Endothelial cell (in vitro differentiated cells): ENCODE results near the gene USP49. TPM values are rescaled to one million over a fixed set of nuclear protein-coding genes. Genes with fewer than 3 reads are reported as not detected.

Experiments used
- DNase-seq: peaks from one replicate; pipeline ENCODE4 v3.0.0; 2021; ENCODE audit warnings: low spot score
- H3K27ac Mint-ChIP-seq: one replicate; pipeline ENCODE4 v1.8.0; 2021; ENCODE audit warnings: mixed read lengths, inconsistent platforms; ENCODE audit not compliant: unreplicated experiment
- H3K27me3 Mint-ChIP-seq: one replicate; pipeline ENCODE4 v1.8.0; 2021; ENCODE audit warnings: mild to moderate bottlenecking, moderate library complexity, mixed read lengths, inconsistent platforms; ENCODE audit not compliant: unreplicated experiment
- H3K36me3 Mint-ChIP-seq: one replicate; pipeline ENCODE4 v1.8.0; 2021; ENCODE audit warnings: mild to moderate bottlenecking, low read depth, mixed read lengths, inconsistent platforms; ENCODE audit not compliant: unreplicated experiment
- H3K4me1 Mint-ChIP-seq: one replicate; pipeline ENCODE4 v1.8.0; 2021; ENCODE audit warnings: mild to moderate bottlenecking, mixed read lengths, inconsistent platforms; ENCODE audit not compliant: unreplicated experiment
- H3K4me3 Mint-ChIP-seq: one replicate; pipeline ENCODE4 v1.8.0; 2021; ENCODE audit warnings: mild to moderate bottlenecking, mixed read lengths, inconsistent platforms; ENCODE audit not compliant: unreplicated experiment
- H3K9me3 Mint-ChIP-seq: one replicate; pipeline ENCODE4 v1.8.0; 2021; ENCODE audit warnings: mixed read lengths, inconsistent platforms; ENCODE audit not compliant: unreplicated experiment
- CTCF ChIP-seq: fragments of 200-600 bp; sonication (generic); IDR thresholded peaks from one replicate; pipeline ENCODE4 v1.5.0; 2021; ENCODE audit warnings: antibody characterized with exemption; ENCODE audit not compliant: unreplicated experiment
- total RNA-seq: library from RNA; stranded (reverse); fragmentation: NEBNext Ultra II Directional; extraction: Animal tissue kit (Norgen Biotek cat#: 25700); gene quantifications from one replicate; pipeline ENCODE4 v1.2.1, GENCODE V29; 2021; ENCODE audit not compliant: unreplicated experiment

USP49 gene
- total RNA-seq, 1 donor from 2014 or later: 7.1 TPM

GRCh38 chr6:41744236-41744787, 150.9 kb downstream of the USP49 start:
- DNase-seq: no peak
- Mint-ChIP-seq H3K4me1 (peaks cover 11% of the 10 kb centered on the region), H3K27me3 (peaks cover 8% of the 10 kb centered on the region), H3K4me3 (no peak overlapping the region), H3K27ac (no peak overlapping the region), H3K36me3 (no peaks in the 10 kb centered on the region), H3K9me3 (no peaks in the 10 kb centered on the region)
- TF ChIP-seq CTCF: no peak

GRCh38 chr6:41743406-41744235, 151.6 kb downstream of the USP49 start:
- TF ChIP-seq CTCF: no peak
- peaks cover 11% of the 10 kb centered on the region for H3K4me1 Mint-ChIP-seq
- no peak for DNase-seq
- H3K27ac Mint-ChIP-seq: peak overlapping the region; percentile 72
- no peaks in the 10 kb centered on the region for H3K36me3 Mint-ChIP-seq
- peaks cover 8% of the 10 kb centered on the region for H3K27me3 Mint-ChIP-seq
- no peak overlapping the region for H3K4me3 Mint-ChIP-seq
- no peaks in the 10 kb centered on the region for H3K9me3 Mint-ChIP-seq

GRCh38 chr6:41741625-41742490, 153.3 kb downstream of the USP49 start:
- DNase-seq: no peak
- Mint-ChIP-seq H3K4me1 (peaks cover 11% of the 10 kb centered on the region), H3K27ac (no peak overlapping the region), H3K4me3 (no peak overlapping the region), H3K9me3 (no peaks in the 10 kb centered on the region), H3K36me3 (no peaks in the 10 kb centered on the region), H3K27me3 (peaks cover 8% of the 10 kb centered on the region)
- no peak for TF ChIP-seq CTCF

- Mint-ChIP-seq H3K4me1 (peaks cover 20% of the 10 kb centered on the region), H3K4me3 (no peak overlapping the region), H3K9me3 (no peaks in the 10 kb centered on the region), H3K36me3 (no peaks in the 10 kb centered on the region), H3K27me3 (peaks cover 6% of the 10 kb centered on the region), H3K27ac (no peak overlapping the region)
- no peak for DNase-seq
- no peak for TF ChIP-seq CTCF
Measured at GRCh38 chr6:41740366-41741162, 154.6 kb downstream of the USP49 start.

Other genes starting within 250 kb of the USP49 start
- gene TFEB, start 159.8 kb downstream of the USP49 start, total RNA-seq: 10.4 TPM
- not detected for gene PGC, start 148.0 kb downstream of the USP49 start, total RNA-seq
- gene FRS3, start 115.5 kb downstream of the USP49 start, total RNA-seq: 8.8 TPM
- 20.7 TPM for gene PRICKLE4, start 114.6 kb downstream of the USP49 start, total RNA-seq
- gene TOMM6, start 107.7 kb downstream of the USP49 start, total RNA-seq: 167 TPM
- 39.4 TPM for gene MED20, start 25.8 kb upstream of the USP49 start, total RNA-seq
- gene BYSL, start 26.1 kb upstream of the USP49 start, total RNA-seq: 21.9 TPM
- gene CCND3, start 46.4 kb upstream of the USP49 start, total RNA-seq: 39.3 TPM
- gene TAF8, start 155.1 kb upstream of the USP49 start, total RNA-seq: 21.9 TPM
- 0.87 TPM for gene C6orf132, start 247.2 kb upstream of the USP49 start, total RNA-seq